HG03469 (cell line): ENCODE results near the gene DOCK3.
"Not testable (repeated sequence)": the region's sequence is repeated elsewhere in the genome, so short reads cannot be mapped to it uniquely, and the experiment has no call there.

ENCODE experiments used
- ATAC-seq: cut with Tn5 transposase; IDR thresholded peaks from one replicate; pipeline ENCODE4 v1.9.1; 2021; ENCODE audit warnings: mild to moderate bottlenecking, moderate library complexity, moderate number of reproducible peaks; ENCODE audit not compliant: unreplicated experiment

Gene DOCK3

DNA sequence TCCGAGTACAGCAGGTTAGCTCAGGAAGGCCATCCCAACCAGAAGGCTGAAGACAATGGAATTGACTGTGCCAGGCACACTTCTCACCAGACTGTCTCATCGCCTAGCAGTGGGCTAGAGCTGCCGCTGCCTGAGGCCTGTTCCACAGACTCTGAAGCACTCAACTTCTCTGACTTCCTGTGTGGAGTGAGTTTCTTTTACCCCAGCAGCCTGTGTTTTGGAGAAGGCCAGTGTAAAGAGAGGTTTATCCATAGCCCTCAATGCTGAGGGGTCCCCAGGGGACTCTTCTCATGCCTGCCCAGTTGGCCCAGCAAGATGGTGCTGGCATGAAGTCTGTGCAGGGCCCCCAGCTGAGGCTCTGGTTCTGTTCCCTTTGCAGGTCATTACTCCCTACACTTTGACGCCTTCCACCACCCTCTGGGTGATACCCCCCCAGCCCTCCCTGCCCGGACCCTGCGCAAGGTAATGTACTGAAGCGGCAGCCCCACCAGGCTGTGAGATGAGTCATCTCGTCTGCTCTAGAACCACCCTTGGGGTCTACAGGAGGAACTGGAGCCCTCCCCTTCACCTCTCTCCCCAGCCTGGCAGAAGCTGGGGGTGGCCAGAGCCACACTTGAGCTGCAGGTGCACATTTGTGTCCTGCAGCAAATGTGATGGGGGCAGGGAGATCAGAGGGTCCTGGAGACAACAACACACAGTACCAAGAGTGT, 705.2 kb downstream of the DOCK3 start:
- no peak for ATAC-seq

DNA sequence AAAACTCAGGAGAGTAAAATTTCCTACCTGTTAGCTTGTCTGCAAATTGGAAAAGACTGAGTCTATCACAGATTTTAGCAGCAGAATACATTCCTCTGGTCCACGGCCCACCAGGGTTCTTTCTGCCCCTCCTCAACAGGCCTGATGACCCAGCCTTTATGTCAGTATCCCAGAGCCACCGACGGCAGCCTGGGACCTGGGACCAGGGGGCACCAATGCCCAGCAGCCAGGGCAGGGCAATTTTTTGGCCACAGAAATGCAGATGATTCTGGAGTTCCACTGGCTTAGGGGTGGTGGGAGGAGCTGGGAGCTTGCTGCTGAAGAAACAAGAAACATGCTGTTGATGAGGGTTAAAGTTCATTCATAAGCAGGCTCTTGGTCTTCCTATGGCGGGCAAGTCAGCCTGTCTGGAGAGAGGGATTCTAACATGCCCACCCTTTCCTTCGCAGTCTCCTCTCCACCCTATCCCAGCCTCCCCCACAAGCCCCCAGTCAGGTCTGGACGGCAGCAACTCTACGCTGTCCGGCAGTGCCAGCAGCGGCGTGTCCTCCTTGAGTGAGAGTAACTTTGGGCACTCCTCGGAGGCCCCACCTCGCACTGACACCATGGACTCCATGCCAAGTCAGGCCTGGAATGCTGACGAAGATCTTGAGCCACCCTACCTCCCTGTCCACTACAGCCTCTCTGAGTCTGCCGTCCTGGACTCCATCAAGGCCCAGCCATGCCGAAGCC, 706.0 kb downstream of the DOCK3 start:
- ATAC-seq, result no peak

DNA sequence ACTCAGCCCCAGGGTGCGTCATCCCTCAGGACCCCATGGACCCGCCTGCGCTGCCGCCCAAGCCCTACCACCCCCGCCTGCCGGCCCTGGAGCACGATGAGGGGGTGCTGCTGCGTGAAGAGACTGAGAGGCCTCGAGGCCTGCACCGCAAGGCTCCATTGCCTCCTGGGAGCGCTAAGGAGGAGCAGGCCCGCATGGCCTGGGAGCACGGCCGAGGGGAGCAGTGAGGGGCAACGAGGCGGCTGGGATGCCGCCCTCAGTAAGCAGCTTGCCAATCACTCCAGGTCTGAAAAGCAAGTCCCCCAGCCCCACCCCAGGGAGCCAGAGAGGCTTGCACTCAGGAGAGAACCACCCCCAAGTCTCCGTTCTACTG, 706.6 kb downstream of the DOCK3 start:
- ATAC-seq, result no peak

DNA sequence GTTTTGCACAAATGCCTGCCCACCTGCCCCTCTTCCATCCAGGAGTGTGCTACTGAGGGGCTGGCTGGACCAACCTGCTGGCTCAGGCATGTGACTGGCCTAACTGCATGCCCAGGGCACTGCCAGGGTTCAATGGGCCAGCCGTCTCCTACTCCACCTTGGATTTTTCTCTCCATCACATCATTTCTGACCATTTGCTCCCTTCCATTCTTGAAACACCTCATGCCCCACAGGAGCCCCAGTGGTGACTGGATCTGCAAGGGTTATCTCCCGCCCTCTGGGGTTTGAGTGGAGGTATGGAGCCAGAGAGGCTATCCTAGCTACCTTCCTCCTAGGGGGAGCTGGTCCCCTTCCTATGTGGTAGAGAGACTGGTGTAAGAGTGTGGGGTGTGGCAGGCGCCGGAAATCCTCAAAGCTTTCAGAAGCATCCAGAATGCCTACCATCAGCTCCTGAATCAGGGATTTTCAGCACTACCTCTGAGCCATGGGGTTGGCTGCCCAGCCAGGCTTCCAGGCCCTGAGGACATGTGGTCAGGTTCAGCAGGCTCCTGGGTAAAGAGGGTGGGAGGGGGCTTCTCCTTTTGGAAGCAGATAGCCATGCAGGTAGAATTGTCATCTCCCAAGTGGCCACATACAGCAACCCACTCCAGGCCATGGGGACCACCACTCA, 707.5 kb downstream of the DOCK3 start:
- no peak for ATAC-seq

DNA sequence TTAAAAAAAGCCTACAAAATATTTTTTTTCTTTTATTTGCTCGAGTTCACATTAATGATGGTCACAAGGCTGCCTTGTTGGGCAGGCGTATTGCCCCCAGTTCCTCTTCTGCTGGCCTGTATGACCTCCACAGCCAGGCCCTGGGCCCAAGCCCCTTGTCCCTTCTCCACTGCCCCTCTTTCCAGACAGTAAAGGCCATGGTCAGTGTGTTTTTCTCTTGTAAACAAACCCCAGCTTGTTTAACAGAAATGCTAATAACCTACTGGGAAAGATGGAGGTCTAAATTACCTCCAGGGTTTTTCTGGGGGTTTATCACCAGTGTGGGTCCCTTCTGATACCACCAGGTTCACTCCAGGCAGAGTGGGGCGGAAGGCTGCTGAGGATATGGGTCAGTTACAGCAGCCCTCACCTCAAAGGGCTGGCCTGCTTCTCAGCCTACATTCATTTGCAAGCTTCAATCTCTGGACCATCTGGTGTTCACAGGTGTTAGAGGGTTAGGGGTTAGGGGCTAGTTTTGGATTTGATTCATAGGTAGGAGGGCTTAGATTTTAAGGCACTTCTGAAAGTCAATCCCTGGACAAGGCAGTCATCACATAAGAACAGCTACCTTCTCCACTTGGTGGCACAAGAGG, 708.3 kb downstream of the DOCK3 start:
- no peak for ATAC-seq

DNA sequence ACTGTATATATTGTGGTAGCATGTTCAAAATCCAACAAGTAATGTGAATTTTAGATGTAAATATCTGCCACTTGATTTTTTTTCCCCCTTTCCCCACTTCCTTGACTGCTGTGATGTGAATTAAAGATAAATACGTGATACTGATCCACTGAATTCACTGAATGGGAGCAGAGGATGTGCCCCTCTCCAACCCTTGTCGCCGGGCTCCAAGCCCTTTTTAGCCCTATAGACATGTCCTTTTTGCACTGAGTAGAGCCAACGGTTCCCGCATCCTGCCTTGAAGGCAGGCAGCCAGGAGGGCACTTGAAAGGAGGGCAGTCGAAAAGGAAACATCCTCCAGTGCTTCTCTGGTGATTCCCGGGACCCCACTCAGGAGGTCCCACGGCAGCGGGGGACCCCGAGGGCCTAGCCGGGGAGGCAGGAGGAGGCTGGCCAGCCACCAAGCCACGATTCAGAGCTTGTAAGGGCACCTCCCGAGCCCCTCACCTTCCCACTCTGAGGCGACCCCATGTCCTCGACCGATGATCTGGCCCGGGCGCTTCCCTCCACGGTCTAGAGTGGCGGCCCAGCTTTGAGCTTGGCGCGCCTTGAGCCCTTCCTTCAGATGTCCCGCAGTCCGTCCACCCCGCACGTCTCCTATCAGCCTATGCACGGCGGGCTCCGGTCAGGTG, 709.5 kb downstream of the DOCK3 start:
- ATAC-seq, result no peak

DNA sequence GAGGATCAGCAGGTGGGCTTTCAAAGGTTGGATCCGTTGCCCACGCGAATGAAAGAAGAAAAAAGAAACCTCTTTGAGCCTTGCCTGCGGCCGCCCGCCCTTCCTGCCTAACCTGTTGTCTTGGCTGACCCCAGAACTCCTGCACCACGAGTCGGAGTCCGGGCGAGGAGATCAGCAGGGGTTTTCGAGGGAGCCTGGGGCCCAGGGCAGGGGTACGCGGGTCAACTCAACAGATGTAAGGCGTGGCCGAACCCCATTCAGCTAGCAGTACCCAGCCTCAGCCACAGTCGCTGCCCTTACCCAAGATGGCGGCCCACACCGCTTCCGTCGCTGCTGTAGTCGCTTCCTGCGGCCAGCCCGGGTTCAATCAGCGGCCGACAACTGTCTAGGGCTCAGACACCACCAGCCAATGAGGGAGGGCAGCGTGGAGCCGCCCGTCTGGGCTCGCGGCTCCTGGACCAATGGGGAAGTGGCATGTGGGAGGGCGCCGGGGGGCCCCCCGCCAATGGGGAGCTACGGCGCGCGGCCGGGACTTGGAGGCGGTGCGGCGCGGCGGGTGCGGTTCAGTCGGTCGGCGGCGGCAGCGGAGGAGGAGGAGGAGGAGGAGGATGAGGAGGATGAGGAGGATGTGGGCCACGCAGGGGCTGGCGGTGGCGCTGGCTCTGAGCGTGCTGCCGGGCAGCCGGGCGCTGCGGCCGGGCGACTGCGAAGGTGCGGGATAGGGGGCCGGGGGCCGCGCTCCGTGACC, 710.2 kb downstream of the DOCK3 start, which contains the start of gene MANF:
Gene MANF, plus strand, starts transcription at position 566 of the 748 bp plus-strand sequence. Its CDS starts 52 bp downstream, at position 618.
- peak; percentile 85 for ATAC-seq

DNA sequence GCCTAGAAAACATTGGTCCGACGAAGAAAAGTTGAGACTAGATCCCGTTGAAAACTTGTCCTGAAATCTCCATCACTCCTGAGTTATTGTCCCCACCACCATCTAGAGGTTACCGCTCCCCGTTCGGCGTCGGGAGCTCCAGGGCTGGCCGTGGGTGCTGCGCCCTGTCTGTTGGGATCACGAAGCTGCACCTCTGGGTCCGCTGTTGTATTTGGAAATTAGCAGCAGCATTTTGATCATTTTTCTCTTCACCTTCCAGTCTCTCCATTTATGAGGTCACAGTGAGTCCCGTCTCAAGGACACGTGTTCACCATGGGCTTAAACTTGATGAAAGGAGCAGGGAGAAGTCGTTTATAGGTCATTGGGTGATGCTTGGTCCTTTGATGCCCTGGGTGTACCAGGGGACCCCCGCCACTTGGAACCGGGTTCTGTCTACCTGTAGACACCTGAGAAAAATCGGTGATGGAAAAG, 710.9 kb downstream of the DOCK3 start:
- ATAC-seq, result no peak

DNA sequence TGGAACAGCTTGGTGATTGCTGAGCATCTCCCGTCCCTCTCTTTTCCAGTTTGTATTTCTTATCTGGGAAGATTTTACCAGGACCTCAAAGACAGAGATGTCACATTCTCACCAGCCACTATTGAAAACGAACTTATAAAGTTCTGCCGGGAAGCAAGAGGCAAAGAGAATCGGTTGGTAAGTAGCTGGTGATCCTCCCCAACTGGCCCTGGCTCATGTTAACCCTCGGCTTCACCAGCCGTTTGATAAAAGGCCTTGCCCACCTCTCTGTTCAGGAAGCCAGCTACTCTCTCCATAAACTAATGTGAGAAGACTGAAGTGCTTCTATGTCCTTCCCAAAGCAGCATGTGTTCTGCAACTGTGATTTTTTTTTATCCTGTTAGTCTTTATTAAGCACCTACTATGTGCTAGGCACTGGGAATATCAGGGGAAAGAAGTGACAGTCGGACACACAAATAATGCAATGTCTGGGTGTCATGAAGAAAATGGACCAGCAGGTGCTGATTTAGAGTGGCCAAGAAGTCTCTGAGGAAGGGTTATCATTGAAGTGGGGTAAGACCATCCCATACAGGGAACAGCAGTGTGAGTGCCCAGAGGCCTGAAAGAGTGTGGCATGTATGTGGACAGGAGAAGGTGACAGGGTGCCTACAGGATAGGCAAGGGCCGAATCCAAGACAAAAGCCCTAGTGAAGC, 711.6 kb downstream of the DOCK3 start:
- ATAC-seq, result no peak

DNA sequence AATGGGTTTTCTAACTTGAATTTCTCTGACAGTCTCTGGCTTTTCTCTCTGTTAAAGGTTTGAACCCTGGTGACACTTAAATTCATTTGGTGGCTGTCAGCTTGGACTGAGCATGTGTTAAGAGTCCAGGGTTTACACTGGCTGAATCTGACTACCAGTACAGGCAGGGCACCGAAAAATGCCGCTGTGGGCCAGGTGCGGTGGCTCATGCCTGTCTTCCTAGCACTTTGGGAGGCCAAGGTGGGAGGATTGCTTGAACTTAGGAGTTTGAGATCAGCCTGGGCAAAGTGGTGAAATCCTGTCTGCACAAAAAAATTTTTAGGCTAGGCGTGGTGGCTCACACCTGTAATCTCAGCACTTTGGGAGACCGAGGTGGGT, 712.1 kb downstream of the DOCK3 start:
- no peak for ATAC-seq

DNA sequence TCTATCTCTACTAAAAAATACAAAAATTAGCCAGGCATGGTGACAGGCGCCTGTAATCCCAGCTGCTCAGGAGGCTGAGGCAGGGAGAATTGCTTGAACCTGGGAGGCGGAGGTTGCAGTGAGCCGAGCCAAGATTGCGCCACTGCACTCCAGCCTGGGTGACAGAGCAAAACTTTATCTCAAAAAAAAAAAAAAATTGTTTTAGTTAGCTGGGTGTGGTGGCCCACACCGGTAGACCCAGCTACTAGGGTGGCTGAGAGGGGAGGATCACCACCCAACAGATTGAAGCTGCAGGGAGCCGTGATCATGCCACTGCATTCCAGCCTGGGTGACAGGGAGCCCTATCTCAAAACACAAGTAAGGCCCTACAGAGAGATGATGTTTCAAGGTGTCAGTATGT, 712.6 kb downstream of the DOCK3 start:
- ATAC-seq, result not testable (repeated sequence)

DNA sequence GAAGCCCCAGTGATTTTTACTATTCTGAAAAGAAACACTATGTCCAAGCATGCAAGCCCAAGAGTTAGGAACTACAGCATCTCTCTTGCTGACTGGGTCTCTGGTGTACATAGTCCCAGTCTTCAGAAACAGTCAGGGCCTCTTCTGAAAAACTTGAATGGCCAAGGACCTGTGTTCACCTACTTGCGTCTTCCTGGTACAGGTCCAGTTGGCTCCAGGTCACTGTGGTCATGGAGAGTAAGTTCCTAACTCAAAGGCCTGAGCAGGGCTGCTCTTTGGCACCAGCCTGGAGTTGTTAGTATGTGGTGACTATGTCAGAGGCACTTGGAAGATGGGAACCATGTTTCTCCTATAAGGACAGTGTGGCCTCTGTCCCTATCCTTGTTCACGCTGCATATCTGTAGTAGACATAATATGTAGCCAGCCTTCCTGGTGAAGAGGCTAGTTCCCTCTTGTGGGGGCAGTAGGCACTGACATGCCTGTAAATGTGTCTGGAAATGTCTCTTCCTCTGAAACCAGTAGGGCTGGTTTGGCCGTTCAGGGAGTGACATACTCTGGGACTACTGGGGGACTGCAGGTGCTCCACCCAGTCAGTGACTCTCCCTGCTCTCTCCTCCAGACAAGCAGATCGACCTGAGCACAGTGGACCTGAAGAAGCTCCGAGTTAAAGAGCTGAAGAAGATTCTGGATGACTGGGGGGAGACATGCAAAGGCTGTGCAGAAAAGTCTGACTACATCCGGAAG, 713.7 kb downstream of the DOCK3 start:
- no peak for ATAC-seq

DNA sequence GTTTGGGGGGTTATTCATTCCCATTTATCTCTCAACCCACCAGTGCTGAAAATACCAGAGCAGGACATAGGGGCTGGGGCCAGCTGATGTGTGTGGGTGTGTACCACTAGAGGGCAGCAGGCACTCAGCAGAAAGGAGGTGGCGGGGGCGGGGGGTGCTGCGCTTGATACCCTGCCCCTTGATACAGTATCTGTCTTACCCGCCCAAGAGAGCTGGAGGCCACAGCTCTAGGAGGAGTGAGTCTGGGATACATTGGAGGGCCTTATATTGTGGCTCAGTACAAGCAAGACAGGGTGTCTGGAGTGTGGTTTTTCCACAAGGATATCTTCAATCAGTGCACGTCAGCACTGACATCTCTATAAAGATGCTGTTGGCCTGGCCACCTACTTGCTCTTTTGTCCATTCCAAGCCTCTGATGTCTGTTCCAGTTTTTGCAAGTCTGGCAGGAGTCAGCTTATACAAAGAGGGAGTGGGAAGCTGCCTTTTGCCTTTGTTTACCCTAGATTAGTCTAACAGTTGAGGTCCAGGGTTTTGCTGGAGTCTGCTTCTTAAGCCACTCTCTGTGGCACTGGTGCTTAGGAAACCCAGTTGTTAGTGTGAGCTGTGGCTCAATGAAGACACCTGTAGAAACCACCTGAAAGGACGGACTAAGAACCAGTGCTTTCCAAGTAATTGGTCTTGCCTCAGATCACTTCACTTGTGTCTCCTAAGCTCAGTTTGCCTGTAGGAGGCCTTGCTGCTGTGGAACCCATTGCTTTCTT, 714.9 kb downstream of the DOCK3 start:
- ATAC-seq, result no peak

DNA sequence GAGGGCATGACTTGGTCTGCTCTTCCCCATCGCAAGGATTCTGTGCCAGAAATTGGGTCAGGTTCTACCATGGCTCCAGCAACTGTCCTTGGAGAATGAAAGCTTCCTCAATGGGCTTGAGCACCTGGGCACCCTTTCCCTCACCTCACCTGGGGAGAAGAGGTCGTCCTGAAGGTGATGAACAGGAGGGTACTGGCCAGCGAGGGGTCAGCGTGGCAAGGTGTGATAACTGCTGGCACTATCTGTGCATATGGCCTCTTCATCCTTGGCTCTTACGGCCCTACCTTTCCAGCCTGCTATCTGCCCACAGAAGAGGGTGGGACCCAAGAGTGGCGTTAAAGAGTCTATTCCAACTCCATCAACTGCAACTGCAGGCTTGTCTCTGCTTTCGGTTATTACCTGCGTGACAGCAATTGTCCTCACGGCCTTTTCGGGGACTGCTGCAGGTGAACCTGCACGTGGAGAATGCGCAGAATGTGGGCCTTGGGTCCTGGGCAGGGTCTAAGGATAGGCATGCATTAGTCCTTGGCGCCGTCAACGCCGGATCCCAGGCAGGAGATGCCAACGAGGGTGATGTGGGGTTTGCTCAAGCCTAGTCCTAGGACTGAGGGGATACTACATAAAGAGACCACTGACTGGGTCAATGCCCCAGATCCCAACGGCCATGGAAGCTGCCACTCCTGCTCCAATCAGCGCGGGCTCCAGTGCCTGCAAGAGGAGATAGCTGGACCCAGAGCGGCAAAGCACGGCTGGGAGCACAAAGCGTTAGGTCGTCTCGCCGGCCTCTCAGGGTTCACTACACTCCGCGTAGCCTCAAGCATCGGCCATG, 715.7 kb downstream of the DOCK3 start:
- no peak for ATAC-seq

DNA sequence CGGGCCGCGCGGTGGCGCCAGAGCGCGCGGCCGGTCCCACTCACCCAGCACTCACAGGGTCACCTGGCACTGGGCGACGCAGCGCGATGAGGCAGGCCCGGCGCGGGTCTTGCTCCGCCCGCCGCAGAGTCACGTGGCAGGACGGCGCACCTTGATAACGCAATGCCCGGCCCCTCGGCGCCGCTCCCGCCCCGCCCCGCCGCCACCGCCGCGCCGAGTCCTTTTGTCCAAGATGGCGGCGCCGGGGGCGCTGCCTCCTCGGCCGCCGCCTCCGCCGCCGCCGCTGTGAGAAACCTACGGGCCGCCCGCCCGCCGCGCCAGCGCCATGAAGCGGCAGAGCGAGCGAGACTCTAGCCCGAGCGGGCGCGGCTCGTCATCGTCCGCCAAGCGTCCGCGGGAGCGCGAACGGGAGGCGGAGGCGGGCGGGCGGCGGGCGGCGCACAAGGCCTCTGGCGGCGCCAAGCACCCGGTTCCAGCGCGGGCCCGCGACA, 716.4 kb downstream of the DOCK3 start, which contains the start of gene RBM15B:
Gene RBM15B, plus strand, starts transcription at position 211 of the 491 bp plus-strand sequence. Its CDS starts 115 bp downstream, at position 326.
- ATAC-seq, result peak; percentile 93

DNA sequence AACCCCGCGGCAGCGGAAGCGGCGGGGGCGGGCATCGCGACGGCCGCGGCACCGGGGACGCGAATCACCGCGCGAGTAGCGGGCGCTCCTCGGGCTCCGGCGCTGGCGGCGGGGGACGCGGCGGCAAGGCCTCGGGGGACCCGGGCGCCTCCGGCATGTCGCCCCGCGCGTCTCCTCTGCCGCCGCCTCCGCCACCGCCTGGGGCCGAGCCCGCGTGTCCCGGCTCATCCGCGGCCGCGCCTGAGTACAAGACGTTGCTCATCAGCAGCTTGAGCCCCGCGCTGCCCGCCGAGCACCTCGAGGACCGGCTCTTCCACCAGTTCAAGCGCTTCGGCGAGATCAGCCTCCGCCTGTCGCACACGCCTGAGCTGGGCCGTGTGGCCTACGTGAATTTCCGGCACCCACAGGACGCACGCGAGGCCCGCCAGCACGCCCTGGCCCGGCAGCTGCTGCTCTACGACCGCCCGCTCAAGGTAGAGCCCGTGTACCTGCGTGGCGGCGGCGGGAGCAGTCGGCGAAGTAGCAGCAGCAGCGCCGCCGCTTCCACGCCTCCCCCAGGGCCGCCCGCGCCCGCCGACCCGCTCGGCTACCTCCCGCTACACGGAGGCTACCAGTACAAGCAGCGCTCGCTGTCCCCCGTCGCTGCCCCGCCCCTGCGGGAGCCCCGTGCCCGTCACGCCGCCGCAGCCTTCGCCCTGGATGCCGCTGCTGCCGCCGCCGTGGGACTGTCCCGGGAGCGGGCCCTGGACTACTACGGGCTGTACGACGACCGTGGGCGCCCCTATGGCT, 717.0 kb downstream of the DOCK3 start:
- ATAC-seq, result no peak
